AG10803 (cell line): Measurements from ENCODE around the gene C12orf60.

Experiments
- DNase-seq: peaks from one replicate; pipeline ENCODE4 v3.0.0; 2010; ENCODE audit warnings: low read depth
- H3K4me3 ChIP-seq: 2 replicates; pipeline ENCODE4 v1.5.1; 2011; ENCODE audit warnings: mild to moderate bottlenecking, low read length, control low read depth
- CTCF ChIP-seq: conservative IDR thresholded peaks from 2 replicates; pipeline ENCODE4 v1.5.1; 2011; ENCODE audit warnings: mild to moderate bottlenecking, low read length, control low read depth, inconsistent platforms

The C12orf60 gene

DNA sequence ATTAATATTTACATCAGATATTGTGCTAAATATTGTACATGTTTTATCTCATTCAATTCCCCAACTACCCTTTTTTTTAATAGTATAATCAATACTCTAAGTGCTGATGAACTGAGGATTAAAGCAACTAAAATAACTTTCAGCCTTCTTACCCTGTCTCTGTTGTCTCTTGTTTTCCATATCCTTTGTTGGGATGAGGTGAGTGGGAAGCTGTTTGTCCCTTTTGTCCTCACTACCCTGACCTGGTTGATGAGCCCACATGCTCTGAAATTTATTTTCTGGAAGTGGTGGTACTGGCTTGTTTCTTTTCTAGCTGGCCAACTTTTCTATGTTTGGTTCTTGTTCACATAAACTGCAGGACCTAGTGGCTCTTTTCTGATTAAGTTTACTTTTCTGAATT, 49.4 kb downstream of the C12orf60 start:
- no peak overlapping the region for H3K4me3 ChIP-seq
- no peak for TF ChIP-seq CTCF

DNA sequence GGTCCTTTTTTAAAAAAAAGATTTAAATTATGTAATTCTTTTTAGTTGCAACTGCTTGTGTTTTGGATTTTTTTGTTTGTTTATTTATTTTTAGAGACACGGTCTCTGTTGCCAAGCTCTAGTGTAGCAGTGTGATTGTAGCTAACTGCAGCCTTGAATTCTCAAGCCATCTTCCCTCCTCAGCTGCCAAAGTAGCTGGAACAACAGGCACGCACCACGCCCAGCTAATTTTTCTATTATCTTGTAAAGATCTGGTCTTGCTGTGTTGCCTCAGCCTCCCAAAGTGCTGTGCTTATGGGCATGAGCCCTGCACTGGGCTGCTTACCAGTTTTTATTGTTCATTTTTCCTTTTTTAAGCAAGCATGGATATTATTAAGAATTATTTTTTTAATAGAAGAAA, 50.5 kb downstream of the C12orf60 start:
- TF ChIP-seq CTCF, result no peak
- H3K4me3 ChIP-seq, result no peak overlapping the region
- peak; percentile 21 for DNase-seq

More for the DNA sequence above, 49.4 kb downstream of the C12orf60 start:
- no peak for DNase-seq

- DNase-seq, result peak; percentile 52
- no peak for TF ChIP-seq CTCF
Observed at GRCh38 chr12:14854586-14855183, 51.2 kb downstream of the C12orf60 start.

GRCh38 chr12:14858513-14858912, 55.0 kb downstream of the C12orf60 start:
- H3K4me3 ChIP-seq, result no peak overlapping the region
- TF ChIP-seq CTCF, result no peak
- no peak for DNase-seq

More at GRCh38 chr12:14854586-14855183, 51.2 kb downstream of the C12orf60 start:
- H3K4me3 ChIP-seq, result no peak overlapping the region

- DNase-seq, result no peak
- no peak overlapping the region for H3K4me3 ChIP-seq
- no peak for TF ChIP-seq CTCF
Observed at GRCh38 chr12:14860490-14860889, 57.0 kb downstream of the C12orf60 start.

DNA sequence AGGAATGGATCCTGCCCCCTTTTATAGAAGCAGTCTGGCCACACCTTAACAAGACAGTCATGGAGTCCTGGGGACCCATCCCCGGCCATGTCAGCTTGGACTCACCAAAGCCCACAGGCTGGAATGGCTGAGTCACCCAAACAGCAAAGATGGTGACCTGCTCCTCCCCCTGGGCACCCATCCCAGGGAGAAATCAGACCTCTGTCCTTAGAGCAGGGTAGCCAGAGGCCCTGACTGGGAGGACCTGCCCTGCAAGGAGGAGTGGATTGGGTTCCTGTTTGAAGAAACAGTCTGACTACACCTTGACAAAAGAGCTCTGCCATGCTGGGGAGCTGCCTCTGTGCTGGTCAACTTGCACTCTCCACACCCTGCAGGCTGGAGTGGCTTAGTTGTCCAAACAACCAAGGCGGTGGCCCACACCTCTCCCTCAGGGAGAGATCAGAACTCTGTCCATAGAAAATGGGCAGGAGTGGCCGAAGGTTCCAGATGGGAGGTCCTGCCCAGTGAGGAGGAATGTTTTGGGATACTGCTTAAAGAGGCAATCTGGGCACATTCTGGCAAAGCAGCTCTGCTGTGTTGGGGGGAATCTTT, 65.5 kb downstream of the C12orf60 start:
- DNase-seq, result no peak
- no peak overlapping the region for H3K4me3 ChIP-seq
- TF ChIP-seq CTCF, result no peak

- TF ChIP-seq CTCF, result no peak
- no peak for DNase-seq
- no peak overlapping the region for H3K4me3 ChIP-seq
Observed at GRCh38 chr12:14871247-14871646, 67.8 kb downstream of the C12orf60 start.
